Endodermal cell (in vitro differentiated cells): ENCODE data around the gene PCDHB2. TPM values are rescaled to one million over a fixed set of nuclear protein-coding genes. Genes with fewer than 3 reads are reported as not detected.
"Not testable (repeated sequence)": the region's sequence is repeated elsewhere in the genome, so short reads cannot be mapped to it uniquely, and the experiment has no call there.

Experiments used
- DNase-seq: peaks from one replicate; pipeline ENCODE4 v3.0.0-alpha.2; 2017
- H3K27ac ChIP-seq: 2 replicates; pipeline ENCODE4 v1.5.1; 2013; ENCODE audit warnings: mild to moderate bottlenecking, low read depth, low read length, moderate library complexity
- H3K27me3 ChIP-seq: 2 replicates; pipeline ENCODE4 v1.6.1; 2013; ENCODE audit warnings: mild to moderate bottlenecking, low read length, moderate library complexity; ENCODE audit not compliant: insufficient read depth, control insufficient read depth, poor library complexity, severe bottlenecking
- H3K36me3 ChIP-seq: 2 replicates; pipeline ENCODE4 v1.7.0; 2013; ENCODE audit warnings: mild to moderate bottlenecking, low read length, moderate library complexity; ENCODE audit not compliant: control insufficient read depth, insufficient read depth
- H3K4me1 ChIP-seq: one replicate; pipeline ENCODE4 v1.7.0; 2013; ENCODE audit warnings: low read length; ENCODE audit not compliant: control insufficient read depth, insufficient read depth
- H3K4me3 ChIP-seq: 2 replicates; pipeline ENCODE4 v1.5.1; 2013; ENCODE audit warnings: mild to moderate bottlenecking, low read length, moderate library complexity
- H3K9ac ChIP-seq: 2 replicates; pipeline ENCODE4 v1.6.1; 2013; ENCODE audit warnings: mild to moderate bottlenecking, low read length, moderate library complexity; ENCODE audit not compliant: poor library complexity, severe bottlenecking; ENCODE audit errors: extremely low read depth
- H3K9me3 ChIP-seq: 2 replicates; pipeline ENCODE4 v1.6.1; 2013; ENCODE audit warnings: mild to moderate bottlenecking, low read length, moderate library complexity; ENCODE audit not compliant: control insufficient read depth
- H3K27ac Mint-ChIP-seq: 2 replicates; pipeline ENCODE4 v1.8.0; 2020; ENCODE audit warnings: mixed read lengths
- H3K27me3 Mint-ChIP-seq: 2 replicates; pipeline ENCODE4 v1.8.0; 2021; ENCODE audit warnings: mild to moderate bottlenecking, mixed read lengths; ENCODE audit not compliant: insufficient read depth
- H3K36me3 Mint-ChIP-seq: 2 replicates; pipeline ENCODE4 v1.8.0; 2020; ENCODE audit warnings: low read depth, mixed read lengths
- H3K4me1 Mint-ChIP-seq: 2 replicates; pipeline ENCODE4 v1.8.0; 2020; ENCODE audit warnings: mixed read lengths
- H3K4me3 Mint-ChIP-seq: 2 replicates; pipeline ENCODE4 v1.8.0; 2020; ENCODE audit warnings: mild to moderate bottlenecking, moderate library complexity, mixed read lengths
- H3K9me3 Mint-ChIP-seq: 2 replicates; pipeline ENCODE4 v1.8.0; 2020; ENCODE audit warnings: mild to moderate bottlenecking, mixed read lengths
- CTCF ChIP-seq: fragments of 200-600 bp; sonication (generic); conservative IDR thresholded peaks from 2 replicates; pipeline ENCODE4 v1.5.0; 2021; ENCODE audit warnings: antibody characterized with exemption, mild to moderate bottlenecking
- WGBS, 2 experiments: methylation state at CpG; one replicate each; pipeline versions ENCODE4 v1.1.5 to v1.1.7; 2013; ENCODE audit warnings: missing lambda C conversion rate in 2 of 2, mixed read lengths in 1 of 2; ENCODE audit not compliant: insufficient coverage in 1 of 2, insufficient read length in 1 of 2; 5-methylcytosine and 5-hydroxymethylcytosine counted together
- total RNA-seq, 2 donors: library from RNA; stranded (reverse); fragmentation: NEBNext Ultra II Directional in 1 of 2; extraction: Animal tissue kit (Norgen Biotek cat#: 25700) in 1 of 2; gene quantifications; 2 replicates in 1 of 2; 3 replicates in 1 of 2; pipeline ENCODE4 v1.2.1, GENCODE V29; 2021

The PCDHB2 gene
- total RNA-seq, 2 donors from 2014 or later = 28.4 to 32.1 TPM

GRCh38 chr5:141121985-141122384 lies 27.6 kb downstream of the PCDHB2 start:
- 93 to 95% methylated on average over 10 to 12 of the region's 12 CpGs for WGBS, 2 experiments
- peaks cover 14% of the 10 kb centered on the region for H3K36me3 Mint-ChIP-seq
- H3K36me3 ChIP-seq = no peaks in the 10 kb centered on the region

GRCh38 chr5:141123396-141124135 lies 29.2 kb downstream of the PCDHB2 start:
- H3K4me3 ChIP-seq, DNase-seq, H3K4me3 Mint-ChIP-seq, H3K27ac Mint-ChIP-seq, H3K9me3 ChIP-seq, H3K4me1 ChIP-seq, H3K36me3 ChIP-seq, H3K27me3 ChIP-seq, H3K4me1 Mint-ChIP-seq, H3K27ac ChIP-seq, H3K27me3 Mint-ChIP-seq, H3K9ac ChIP-seq: not testable (repeated sequence)
- H3K9me3 Mint-ChIP-seq = peaks cover 14% of the 10 kb centered on the region
- peaks cover 14% of the 10 kb centered on the region for H3K36me3 Mint-ChIP-seq
- 91 to 95% methylated on average over 11 to 53 of the region's 73 CpGs for WGBS, 2 experiments

More at GRCh38 chr5:141121985-141122384, 27.6 kb downstream of the PCDHB2 start:
- Mint-ChIP-seq H3K4me1 (peaks cover 1% of the 10 kb centered on the region), H3K4me3 (no peak overlapping the region), H3K9me3 (peaks cover 14% of the 10 kb centered on the region), H3K27me3 (peaks cover 2% of the 10 kb centered on the region), H3K27ac (no peak overlapping the region)
- no peaks in the 10 kb centered on the region for H3K27me3 ChIP-seq
- H3K4me1 ChIP-seq = no peaks in the 10 kb centered on the region
- H3K9me3 ChIP-seq = peaks cover under 1% of the 10 kb centered on the region
- DNase-seq = no peak
- no peak overlapping the region for H3K4me3 ChIP-seq
- no peak overlapping the region for H3K9ac ChIP-seq
- TF ChIP-seq CTCF = no peak
- no peak overlapping the region for H3K27ac ChIP-seq

- Histone ChIP-seq H3K4me1 (peaks cover 4% of the 10 kb centered on the region), H3K27me3 (no peaks in the 10 kb centered on the region), H3K4me3 (peak overlapping the region; percentile 59), H3K9me3 (peaks cover 8% of the 10 kb centered on the region), H3K36me3 (no peaks in the 10 kb centered on the region), H3K27ac (no peak overlapping the region), H3K9ac (no peak overlapping the region)
- Mint-ChIP-seq H3K27ac (no peak overlapping the region), H3K4me3 (no peak overlapping the region), H3K9me3 (peaks cover 17% of the 10 kb centered on the region), H3K4me1 (peaks cover 9% of the 10 kb centered on the region), H3K36me3 (peaks cover 14% of the 10 kb centered on the region), H3K27me3 (peaks cover 2% of the 10 kb centered on the region)
- DNase-seq = no peak
- 88 to 90% methylated on average over 1 of the region's 1 CpG for WGBS, 2 experiments
- TF ChIP-seq CTCF = no peak
These were observed 32.9 kb downstream of the PCDHB2 start for GRCh38 chr5:141127305-141127704.
